Right atrium auricular region (tissue), 2 donors: ENCODE measurements around the gene ROGDI. TPM values are rescaled to one million over a fixed set of nuclear protein-coding genes. Genes with fewer than 3 reads are reported as not detected.

ENCODE experiments used
- DNase-seq: peaks from one replicate; pipeline ENCODE4 v3.0.0-alpha.2; 2019; ENCODE audit warnings: low spot score
- H3K27ac ChIP-seq, 2 donors: fragments of 200-600 bp; sonication (generic); 1 replicate in 1 of 2; 2 replicates in 1 of 2; pipeline ENCODE4 v1.5.1; 2016 to 2019
- H3K27me3 ChIP-seq, 2 donors: fragments of 200-600 bp; sonication (generic); one replicate each; pipeline versions ENCODE4 v1.5.1 to v1.6.0; 2017 to 2019
- H3K36me3 ChIP-seq: fragments of 200-600 bp; sonication (generic); one replicate; pipeline ENCODE4 v1.5.1; 2016
- H3K4me1 ChIP-seq, 2 donors: fragments of 200-600 bp; sonication (generic); one replicate each; pipeline versions ENCODE4 v1.5.1 to v1.6.0; 2017 to 2019
- H3K4me3 ChIP-seq, 2 donors: fragments of 200-600 bp; sonication (generic); 1 replicate in 1 of 2; 2 replicates in 1 of 2; pipeline ENCODE4 v1.5.1; 2017 to 2019; ENCODE audit warnings: mild to moderate bottlenecking in 1 of 2, moderate library complexity in 1 of 2
- H3K9me3 ChIP-seq, 2 donors: fragments of 200-600 bp; sonication (generic); one replicate each; pipeline ENCODE4 v1.5.1; 2019
- CTCF ChIP-seq, 2 donors: fragments of 200-600 bp; sonication (generic); IDR thresholded peaks; one replicate each; pipeline ENCODE4 v1.5.1; 2019; ENCODE audit warnings: antibody characterized with exemption in 2 of 2
- total RNA-seq, 2 donors: library from RNA; depleted of rRNA; stranded (reverse); fragments of >200 nt; gene quantifications; one replicate each; pipeline ENCODE4 v1.1.0, GENCODE V29; 2016

The ROGDI gene
- total RNA-seq, 2 donors from 2014 or later, result 50.0 to 65.6 TPM

DNA sequence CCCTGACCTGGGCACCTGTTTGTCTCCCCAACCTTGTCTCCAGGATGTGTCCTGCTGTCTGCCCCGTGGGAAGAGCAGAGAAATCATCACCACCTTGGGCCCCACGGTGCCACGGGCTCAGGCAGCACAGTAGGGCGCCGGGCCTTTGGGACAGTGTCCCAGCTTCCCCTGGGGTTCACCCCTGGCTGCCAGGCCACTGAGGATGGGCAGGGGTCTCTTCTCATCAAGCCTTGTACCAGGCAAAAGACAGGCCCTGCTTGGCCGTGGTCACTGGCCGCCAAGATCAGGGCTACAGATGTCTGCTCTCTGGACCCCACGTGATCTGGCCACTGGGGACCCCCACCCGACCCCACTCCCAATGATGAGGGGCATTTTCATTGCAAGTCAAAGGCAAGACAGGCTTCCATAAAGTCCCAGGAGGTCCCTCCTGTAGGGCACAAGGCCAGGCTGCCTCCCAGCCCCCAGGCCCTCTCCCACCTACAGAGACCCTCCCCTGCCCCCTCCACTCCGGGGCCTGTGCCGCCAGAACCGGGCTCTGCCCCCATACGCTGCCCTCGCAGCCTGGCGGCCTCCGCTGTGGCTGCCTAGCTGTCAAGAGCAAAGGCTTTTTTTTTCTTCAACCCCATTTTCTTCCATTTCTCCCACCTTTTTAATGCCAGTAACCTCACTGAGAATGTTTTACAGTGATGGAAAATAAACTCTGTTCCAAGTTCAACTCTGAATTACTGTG lies 53.6 kb downstream of the ROGDI start:
- Histone ChIP-seq H3K4me1 (no peaks in the 10 kb centered on the region), H3K36me3 (peaks cover 32% of the 10 kb centered on the region), H3K4me3 (no peak overlapping the region), H3K27ac (no peak overlapping the region), H3K27me3 (no peaks in the 10 kb centered on the region), H3K9me3 (no peaks in the 10 kb centered on the region)
- DNase-seq, result no peak
- no peak for TF ChIP-seq CTCF (IDR thresholded peaks at IDR 0.05)

DNA sequence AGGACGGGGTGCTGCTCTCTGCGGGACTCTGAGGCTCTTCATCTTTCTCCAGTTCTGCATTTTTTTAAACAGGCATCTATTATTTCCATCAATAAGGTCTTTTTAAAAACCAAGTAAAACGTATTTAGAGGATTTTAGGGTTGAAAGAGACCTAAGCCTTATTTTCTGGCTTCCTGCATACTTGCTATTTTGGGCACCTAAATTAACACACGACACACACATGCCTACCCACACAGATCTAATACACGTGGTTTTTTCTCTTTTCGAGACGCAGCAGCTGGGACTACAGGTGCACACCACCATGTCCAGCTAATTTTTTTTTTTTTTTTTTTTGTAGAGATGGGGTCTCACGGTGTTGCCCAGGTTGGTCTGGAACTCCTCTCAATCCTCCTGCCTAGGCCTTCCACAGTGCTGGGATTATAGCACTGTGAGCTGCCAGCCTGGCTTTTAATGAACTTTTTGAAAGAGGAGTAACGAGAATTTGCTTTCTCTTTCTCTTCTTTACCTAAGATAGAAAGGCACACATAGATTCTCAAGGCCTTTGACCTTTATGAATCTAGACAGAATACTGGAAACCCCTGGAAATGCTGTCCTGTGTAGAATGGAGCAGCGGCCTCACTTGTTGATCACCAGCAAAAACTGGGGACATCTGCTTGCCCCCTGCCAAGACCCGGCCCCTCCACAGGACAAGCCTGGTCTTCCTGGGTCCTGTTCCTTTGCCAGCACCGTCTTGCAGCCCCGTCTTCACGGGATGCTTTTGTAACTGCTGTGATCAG lies 54.3 kb downstream of the ROGDI start:
- Histone ChIP-seq H3K9me3 (no peaks in the 10 kb centered on the region), H3K27me3 (no peaks in the 10 kb centered on the region), H3K27ac (no peak overlapping the region), H3K4me3 (no peak overlapping the region), H3K36me3 (peaks cover 25% of the 10 kb centered on the region), H3K4me1 (no peaks in the 10 kb centered on the region)
- TF ChIP-seq CTCF (IDR thresholded peaks at IDR 0.05), result no peak
- DNase-seq, result no peak

GRCh38 chr16:4746991-4747574 lies 55.4 kb downstream of the ROGDI start:
- H3K36me3 ChIP-seq, result peaks cover 14% of the 10 kb centered on the region
- no peak for DNase-seq
- H3K9me3 ChIP-seq, result no peaks in the 10 kb centered on the region
- no peak for TF ChIP-seq CTCF (IDR thresholded peaks at IDR 0.05)
- no peak overlapping the region for H3K4me3 ChIP-seq
- no peaks in the 10 kb centered on the region for H3K4me1 ChIP-seq
- no peaks in the 10 kb centered on the region for H3K27me3 ChIP-seq
- no peak overlapping the region for H3K27ac ChIP-seq

Other genes starting within 250 kb of the ROGDI start
- gene C16orf96, start 246.3 kb downstream of the ROGDI start, total RNA-seq, result under 1 TPM in 1 of 2 donors, not detected in 1; 0.24 TPM
- 10 to 100 TPM; 10.8 to 12.2 TPM for gene UBALD1, start 187.7 kb downstream of the ROGDI start, total RNA-seq
- gene MGRN1, start 177.8 kb downstream of the ROGDI start, total RNA-seq, result 10 to 100 TPM; 35.6 to 47.4 TPM
- gene NUDT16L1, start 109.1 kb downstream of the ROGDI start, total RNA-seq, result 10 to 100 TPM; 25.5 to 61.5 TPM
- gene ANKS3, start 68.4 kb downstream of the ROGDI start, total RNA-seq, result 10 to 100 TPM in 1 of 2 donors, 1 to 10 TPM in 1; 6.7 to 13.5 TPM
- gene DNAAF8, start 68.1 kb downstream of the ROGDI start, total RNA-seq, result under 1 TPM; 0.39 to 0.44 TPM
- gene ZNF500, start 35.5 kb downstream of the ROGDI start, total RNA-seq, result 1 to 10 TPM; 4.3 to 7.5 TPM
- not detected for gene SEPTIN12, start 14.3 kb downstream of the ROGDI start, total RNA-seq
- gene SMIM22, start 7.3 kb downstream of the ROGDI start, total RNA-seq, result not detected
- gene GLYR1, start 44.7 kb upstream of the ROGDI start, total RNA-seq, result 10 to 100 TPM; 37.4 to 39.4 TPM
- 10 to 100 TPM; 26.1 to 29.7 TPM for gene UBN1, start 44.8 kb upstream of the ROGDI start, total RNA-seq
- gene PPL, start 134.5 kb upstream of the ROGDI start, total RNA-seq, result 10 to 100 TPM in 1 of 2 donors, 1 to 10 TPM in 1; 7.5 to 17.1 TPM
- gene SEC14L5, start 155.7 kb upstream of the ROGDI start, total RNA-seq, result 1 to 10 TPM in 1 of 2 donors, under 1 TPM in 1; 0.28 to 2.0 TPM
- 10 to 100 TPM in 1 of 2 donors, 1 to 10 TPM in 1; 8.1 to 12.7 TPM for gene NAGPA, start 231.3 kb upstream of the ROGDI start, total RNA-seq